NT2/D1 (cell line): ENCODE measurements around the gene PYHIN1.

ENCODE experiments used
- SUZ12 ChIP-seq: IDR thresholded peaks from 2 replicates; pipeline ENCODE4 v1.6.1; 2011; ENCODE audit not compliant: insufficient read length, insufficient read depth; ENCODE audit errors: extremely low read depth
- YY1 ChIP-seq: IDR thresholded peaks from 2 replicates; pipeline ENCODE4 v1.6.1; 2011; ENCODE audit not compliant: insufficient read length, insufficient read depth
- ZNF274 ChIP-seq: IDR thresholded peaks from 2 replicates; pipeline ENCODE4 v1.6.1; 2011; ENCODE audit warnings: mild to moderate bottlenecking, low read depth, low read length

GRCh38 chr1:158976219-158976618 lies 44.9 kb downstream of the PYHIN1 start:
- TF ChIP-seq SUZ12 (no peak), YY1 (no peak), ZNF274 (no peak)
